HepG2 (cell line): ENCODE results near the gene ZG16B. TPM values are rescaled to one million over a fixed set of nuclear protein-coding genes. Genes with fewer than 3 reads are reported as not detected.
A peak's percentile ranks its signal among the peaks of the same experiment; 100 is the strongest.

Experiments used
- ARNTL ChIP-seq: sonication (generic); formaldehyde crosslinking; IDR thresholded peaks from 2 replicates; pipeline ENCODE4 v1.4.0; 2020; ENCODE audit warnings: mild to moderate bottlenecking, missing genetic modification reagents
- HDAC1 ChIP-seq: sonication (generic); formaldehyde crosslinking; IDR thresholded peaks from 2 replicates; pipeline ENCODE4 v1.5.1; 2020; ENCODE audit warnings: mild to moderate bottlenecking, missing genetic modification reagents
- HDAC6 ChIP-seq: fragments of 200-600 bp; sonication (generic); IDR thresholded peaks from 2 replicates; pipeline ENCODE4 v1.7.0; 2017; ENCODE audit warnings: mild to moderate bottlenecking, antibody characterized with exemption, low read length, low read depth
- KLF12 ChIP-seq: sonication (generic); formaldehyde crosslinking; IDR thresholded peaks from 2 replicates; pipeline ENCODE4 v1.4.0; 2020; ENCODE audit warnings: missing genetic modification reagents, borderline replicate concordance
- KLF16 ChIP-seq, 2 experiments: sonication (generic) in 1 of 2; formaldehyde crosslinking in 1 of 2; IDR thresholded peaks; 2 replicates each; pipeline versions ENCODE4 v1.6.1 to v1.8.0; 2016 to 2023; ENCODE audit warnings: missing genetic modification reagents in 2 of 2, missing compliant biosample characterization in 1 of 2
- LRRFIP1 ChIP-seq: sonication (generic); formaldehyde crosslinking; conservative IDR thresholded peaks from 2 replicates; pipeline ENCODE4 v1.4.0; 2020; ENCODE audit warnings: missing genetic modification reagents
- NFE2 ChIP-seq: sonication (generic); formaldehyde crosslinking; IDR thresholded peaks from 2 replicates; pipeline ENCODE4 v1.4.0; 2020; ENCODE audit warnings: missing genetic modification reagents
- PHF5A ChIP-seq: IDR thresholded peaks from one replicate; pipeline ENCODE4 v1.6.1; 2018; ENCODE audit warnings: low read depth, missing genetic modification reagents; ENCODE audit not compliant: unreplicated experiment
- REST ChIP-seq, 2 experiments: IDR thresholded peaks; 2 replicates each; pipeline ENCODE4 v1.6.1; 2011 to 2012; ENCODE audit warnings: low read length in 2 of 2, borderline replicate concordance in 1 of 2, low read depth in 1 of 2, mild to moderate bottlenecking in 1 of 2, moderate library complexity in 1 of 2
- SKIL ChIP-seq: sonication (generic); formaldehyde crosslinking; IDR thresholded peaks from 2 replicates; pipeline ENCODE4 v1.8.0; 2022; ENCODE audit warnings: missing genetic modification reagents, mild to moderate bottlenecking, moderate library complexity, borderline replicate concordance
- TAF15 ChIP-seq: fragments of 200-400 bp; formaldehyde crosslinking; IDR thresholded peaks from one replicate; pipeline ENCODE4 v1.6.1; 2018; ENCODE audit warnings: mild to moderate bottlenecking, low read depth, low read length; ENCODE audit not compliant: poor library complexity, severe bottlenecking
- TEAD3 ChIP-seq: optimal IDR thresholded peaks from 2 replicates; pipeline ENCODE3; 2016; ENCODE audit warnings: borderline replicate concordance
- ZNF10 ChIP-seq: sonication (generic); formaldehyde crosslinking; IDR thresholded peaks from 2 replicates; pipeline ENCODE4 v1.4.0; 2020; ENCODE audit warnings: mild to moderate bottlenecking, low read depth, missing genetic modification reagents, borderline replicate concordance
- ZNF333 ChIP-seq: sonication (generic); formaldehyde crosslinking; IDR thresholded peaks from 2 replicates; pipeline ENCODE4 v1.4.0; 2020; ENCODE audit warnings: mild to moderate bottlenecking, missing genetic modification reagents, borderline replicate concordance
- ZNF446 ChIP-seq: sonication (generic); formaldehyde crosslinking; IDR thresholded peaks from 2 replicates; pipeline ENCODE4 v1.5.0; 2020; ENCODE audit warnings: mild to moderate bottlenecking, missing genetic modification reagents
- ZNF816 ChIP-seq: sonication (generic); formaldehyde crosslinking; IDR thresholded peaks from 2 replicates; pipeline ENCODE4 v1.8.0; 2022; ENCODE audit warnings: missing genetic modification reagents, mild to moderate bottlenecking, borderline replicate concordance
- ZXDC ChIP-seq: sonication (generic); formaldehyde crosslinking; IDR thresholded peaks from 2 replicates; pipeline ENCODE4 v1.5.0; 2020; ENCODE audit warnings: mild to moderate bottlenecking, missing genetic modification reagents
- polyA plus RNA-seq, 8 experiments: library from polyadenylated mRNA; depleted of rRNA in 3 of 8; stranded (reverse) in 7 of 8; unstranded in 1 of 8; fragments of >200 nt; fragmentation: Illumina TruSeq in 4 of 8; extraction: Trizol in 4 of 8; gene quantifications; 2 replicates each; pipeline versions ENCODE4 v1.2.1 to v1.2.3, GENCODE V29; 2011 to 2016; ENCODE audit warnings: low read depth in 4 of 8, missing spikeins in 1 of 8, mixed read lengths in 1 of 8; ENCODE audit not compliant: insufficient read depth in 1 of 8
- total RNA-seq, 5 experiments: library from RNA; depleted of rRNA; stranded (reverse); fragments of >200 nt; fragmentation: Illumina TruSeq; extraction: Trizol; gene quantifications; 2 replicates each; pipeline ENCODE4 v1.2.3, GENCODE V29; 2016; ENCODE audit warnings: low read depth in 1 of 5

ZG16B gene
- total and polyA plus RNA-seq, 2 of the 13 experiments (the other 11 are each of a cell fraction or from before 2014, with no cell fraction given), result 1.5 to 11.3 TPM

GRCh38 chr16:2867987-2868789, 38.1 kb downstream of the ZG16B start (continued):
- peak; percentile 81 for TF ChIP-seq HDAC1 (CRISPR knock-in tag)
- TF ChIP-seq ZNF333 (CRISPR knock-in tag), result peak; percentile 31; the same call in 1 of the 2 replicates
- no peak for TF ChIP-seq LRRFIP1 (CRISPR knock-in tag)
- TF ChIP-seq PHF5A (CRISPR knock-in tag), result no peak
- no peak for TF ChIP-seq NFE2 (CRISPR knock-in tag)
- peak; percentile 51; the same call in 1 of the 2 replicates for TF ChIP-seq ZNF816 (CRISPR knock-in tag)
- no peak for TF ChIP-seq KLF12 (CRISPR knock-in tag)
- TF ChIP-seq TAF15, result no peak
- no peak for TF ChIP-seq ZXDC (CRISPR knock-in tag)
- peak; percentile 70 for TF ChIP-seq TEAD3 (CRISPR knock-in tag)
- no peak for TF ChIP-seq ZNF10 (CRISPR knock-in tag)
- TF ChIP-seq REST (IDR thresholded peaks at IDR 0.05; ENCODE audit: borderline replicate concordance in 1 of 2, low read depth in 1 of 2, low read length in 2 of 2), result peak in 1 of 2 experiments; percentile 35; a peak in 1 of 4 replicates
- TF ChIP-seq SKIL, result no peak
- no peak for TF ChIP-seq HDAC6
- TF ChIP-seq ZNF446 (CRISPR knock-in tag), result no peak
- TF ChIP-seq ARNTL (CRISPR knock-in tag), result no peak
- peak in 1 of 2 experiments; percentile 88; a peak in 2 of 4 replicates for TF ChIP-seq KLF16 (CRISPR knock-in tag; IDR thresholded peaks at IDR 0.05)
